Esophagus muscularis mucosa (tissue), 3 donors: Measurements from ENCODE around the gene GPC6.

Experiments used
- CTCF ChIP-seq, 3 experiments: fragments of 200-600 bp in 2 of 3; fragments of 450-650 bp in 1 of 3; sonication (generic) in 2 of 3; IDR thresholded peaks; one replicate each; pipeline ENCODE4 v1.5.1; 2017 to 2019; ENCODE audit warnings: antibody characterized with exemption in 3 of 3, mild to moderate bottlenecking in 2 of 3, moderate library complexity in 1 of 3
- EP300 ChIP-seq: sonication (generic); formaldehyde crosslinking; IDR thresholded peaks from one replicate; pipeline ENCODE4 v1.6.1; 2017; ENCODE audit warnings: antibody characterized with exemption

- no peak for TF ChIP-seq CTCF (IDR thresholded peaks at IDR 0.05)
- TF ChIP-seq EP300 = no peak
Observed at GRCh38 chr13:93356469-93356868, 129.9 kb downstream of the GPC6 start.
